K562 (cell line): ENCODE measurements around the gene SLC43A1. TPM values are rescaled to one million over a fixed set of nuclear protein-coding genes. Genes with fewer than 3 reads are reported as not detected.

Source experiments
- ATF6 ChIP-seq: sonication (generic); formaldehyde crosslinking; IDR thresholded peaks from 2 replicates; pipeline ENCODE4 v1.4.0; 2020; ENCODE audit warnings: mild to moderate bottlenecking, missing genetic modification reagents
- ESRRA ChIP-seq: fragments of 450-650 bp; IDR thresholded peaks from 2 replicates; pipeline ENCODE4 v1.6.1; 2014; ENCODE audit warnings: low read depth, mild to moderate bottlenecking, moderate library complexity, borderline replicate concordance
- HCFC1 ChIP-seq: IDR thresholded peaks from 2 replicates; pipeline ENCODE4 v1.6.1; 2012; ENCODE audit warnings: low read depth, low read length, improper control_type of control experiment
- HMBOX1 ChIP-seq: sonication (generic); IDR thresholded peaks from 2 replicates; pipeline ENCODE4 v1.6.1; 2016
- HNRNPUL1 ChIP-seq: fragments of 200-400 bp; formaldehyde crosslinking; IDR thresholded peaks from 2 replicates; pipeline ENCODE4 v1.6.1; 2017; ENCODE audit warnings: low read length
- JUN ChIP-seq, 2 experiments: sonication (generic) in 1 of 2; formaldehyde crosslinking in 1 of 2; IDR thresholded peaks; 2 replicates each; pipeline versions ENCODE4 v1.6.1 to v1.8.0; 2012 to 2022; ENCODE audit warnings: borderline replicate concordance in 2 of 2, mild to moderate bottlenecking in 2 of 2, improper control_type of control experiment in 1 of 2, low read depth in 1 of 2, low read length in 1 of 2, missing genetic modification reagents in 1 of 2
- KDM1A ChIP-seq, 2 experiments: fragments of 450-650 bp; IDR thresholded peaks; 2 replicates each; pipeline ENCODE4 v1.6.1; 2016; ENCODE audit warnings: mild to moderate bottlenecking in 2 of 2
- KLF10 ChIP-seq: fragments of 250-450 bp; sonication (Bioruptor Pico); IDR thresholded peaks from 2 replicates; pipeline ENCODE4 v1.6.1; 2021; ENCODE audit warnings: matching md5 sums
- MTA3 ChIP-seq: fragments of 450-650 bp; formaldehyde crosslinking; IDR thresholded peaks from 2 replicates; pipeline ENCODE4 v1.6.1; 2017; ENCODE audit warnings: mild to moderate bottlenecking, borderline replicate concordance
- NCOA1 ChIP-seq: fragments of 450-650 bp; IDR thresholded peaks from 2 replicates; pipeline ENCODE4 v1.6.1; 2016; ENCODE audit warnings: low read depth
- NELFE ChIP-seq: IDR thresholded peaks from 2 replicates; pipeline ENCODE4 v1.6.1; 2011; ENCODE audit warnings: mild to moderate bottlenecking; ENCODE audit not compliant: insufficient read depth, insufficient read length
- POLR2A ChIP-seq: fragments of 450-650 bp; conservative IDR thresholded peaks from 2 replicates; pipeline ENCODE4 v1.6.1; 2016
- RBM25 ChIP-seq: fragments of 200-400 bp; formaldehyde crosslinking; IDR thresholded peaks from 2 replicates; pipeline ENCODE4 v1.6.1; 2018; ENCODE audit warnings: low read length, low read depth, moderate library complexity; ENCODE audit not compliant: severe bottlenecking
- RFX7 ChIP-seq: fragments of 250-450 bp; sonication (Bioruptor Pico); IDR thresholded peaks from 2 replicates; pipeline ENCODE4 v1.5.1; 2021; ENCODE audit warnings: mild to moderate bottlenecking
- RUNX1 ChIP-seq: sonication (generic); IDR thresholded peaks from 2 replicates; pipeline ENCODE4 v1.6.1; 2016; ENCODE audit warnings: antibody characterized with exemption, low read depth
- SIRT6 ChIP-seq: IDR thresholded peaks from one replicate; pipeline ENCODE4 v1.6.1; 2012; ENCODE audit warnings: low read depth, mild to moderate bottlenecking, control low read depth, inconsistent platforms, low read length, moderate library complexity
- SLC30A9 ChIP-seq: fragments of 250-450 bp; sonication (Bioruptor Pico); IDR thresholded peaks from 2 replicates; pipeline ENCODE4 v1.8.0; 2022; ENCODE audit warnings: mild to moderate bottlenecking, moderate library complexity
- TAF9B ChIP-seq: fragments of 450-650 bp; IDR thresholded peaks from 2 replicates; pipeline ENCODE4 v1.6.1; 2018; ENCODE audit warnings: mild to moderate bottlenecking; ENCODE audit not compliant: partially characterized antibody
- TCF3 ChIP-seq: sonication (generic); formaldehyde crosslinking; IDR thresholded peaks from 2 replicates; pipeline ENCODE4 v1.4.0; 2020; ENCODE audit warnings: mild to moderate bottlenecking, missing genetic modification reagents
- ZNF165 ChIP-seq: fragments of 250-450 bp; sonication (Bioruptor Pico); IDR thresholded peaks from 2 replicates; pipeline ENCODE4 v1.4.0; 2020; ENCODE audit warnings: borderline replicate concordance
- ZNF253 ChIP-seq: fragments of 250-450 bp; sonication (Bioruptor Pico); conservative IDR thresholded peaks from 2 replicates; pipeline ENCODE4 v1.6.1; 2021; ENCODE audit warnings: mild to moderate bottlenecking
- ZNF518B ChIP-seq: fragments of 250-450 bp; sonication (Bioruptor Pico); IDR thresholded peaks from 2 replicates; pipeline ENCODE4 v1.5.0; 2021; ENCODE audit warnings: mild to moderate bottlenecking, moderate library complexity
- polyA plus RNA-seq, 8 experiments: library from polyadenylated mRNA; depleted of rRNA in 4 of 8; stranded (reverse) in 5 of 8; unstranded in 3 of 8; fragments of >200 nt; fragmentation: Nextera tagmentation in 2 of 8; fragmentation: Illumina TruSeq in 1 of 8; extraction: Ambion mirVana in 2 of 8; extraction: Trizol in 1 of 8; gene quantifications; 2 replicates each; pipeline versions ENCODE4 v1.2.1 to v1.2.3, GENCODE V29; 2011 to 2014; ENCODE audit warnings: inconsistent platforms in 1 of 8, missing spikeins in 1 of 8
- total RNA-seq, 7 experiments: library from RNA; depleted of rRNA in 6 of 7; stranded (reverse); fragments of >200 nt in 6 of 7; fragmentation: Illumina TruSeq in 2 of 7; extraction: Trizol in 2 of 7; gene quantifications; 2 replicates each; pipeline versions ENCODE4 v1.2.1 to v1.2.3, GENCODE V29; 2011 to 2021; ENCODE audit warnings: low replicate concordance in 1 of 7

Gene SLC43A1
- total and polyA plus RNA-seq, 9 of the 15 experiments (the other 6 are each of a cell fraction or from before 2014, with no cell fraction given) = 2.6 to 41.8 (median 24.6) TPM

- TF ChIP-seq HCFC1 (0 out of 2 replicates have a peak, but pooled peaks have one; percentile 27), JUN (IDR thresholded peaks at IDR 0.05; ENCODE audit: borderline replicate concordance, low read depth, low read length) (no peak), JUN (CRISPR knock-in tag; IDR thresholded peaks at IDR 0.05; ENCODE audit: borderline replicate concordance) (no peak), HNRNPUL1 (no peak), RBM25 (peak; percentile 95), ZNF165 (CRISPR knock-in tag) (no peak), ZNF253 (CRISPR knock-in tag) (no peak), KDM1A (IDR thresholded peaks at IDR 0.05) (peak; percentile 67 to 81), SLC30A9 (CRISPR knock-in tag) (no peak), HMBOX1 (peak; percentile 44), MTA3 (no peak), KLF10 (no peak), ATF6 (CRISPR knock-in tag) (no peak), NCOA1 (no peak), NELFE (no peak), TAF9B (no peak), SIRT6 (no peak), RFX7 (no peak), RUNX1 (no peak), ZNF518B (no peak), TCF3 (CRISPR knock-in tag) (peak; percentile 27; the same call in 1 of the 2 replicates), POLR2A (no peak), ESRRA (no peak)
Measured at GRCh38 chr11:57480409-57481137, 34.9 kb downstream of the SLC43A1 start (continued).
